ENCODE measurements around the gene FBXO45.
"Not testable (repeated sequence)": the region's sequence is repeated elsewhere in the genome, so short reads cannot be mapped to it uniquely, and the experiment has no call there.

FBXO45 gene
- total RNA-seq, result 15.8 to 19.4 (median 18.8) reads per million in 3 donors

- peak; percentile 90 to 94 (median 92) for DNase-seq
- peak within 1 kb of the TSS; percentile 86 for H3K27ac ChIP-seq (ENCODE audit: insufficient read depth, low read length, poor library complexity, severe bottlenecking)
These were observed at the start of gene FBXO45, which contains the start of gene WDR53 for GRCh38 chr3:196568246-196569002. Gene FBXO45, plus strand, starts transcription at chr3:196568660. Its CDS starts 325 bp downstream, at chr3:196568985. Gene WDR53, minus strand, starts transcription at chr3:196568554. Its CDS starts 7,079 bp downstream, at chr3:196561475.

GRCh38 chr3:196518966-196519717 lies 49.3 kb upstream of the FBXO45 start:
- H3K27ac ChIP-seq (ENCODE audit: insufficient read depth, low read length, poor library complexity, severe bottlenecking), result no peak overlapping the region
- no peak overlapping the region for H3K4me3 ChIP-seq (ENCODE audit: insufficient read depth, low read depth, low read length, poor library complexity, severe bottlenecking)
- H3K36me3 ChIP-seq (ENCODE audit: control insufficient read depth, insufficient read depth, low read length), result no peaks in the 10 kb centered on the region
- no peaks in the 10 kb centered on the region for H3K27me3 ChIP-seq (replicated peaks; ENCODE audit: control insufficient read depth, insufficient read depth, low read length, poor library complexity, severe bottlenecking)
- DNase-seq, result peak; percentile 13 to 61 (median 41)
- H3K9me3 ChIP-seq (ENCODE audit: control insufficient read depth, low read length), result peaks cover 12% of the 10 kb centered on the region
- no peaks in the 10 kb centered on the region for H3K4me1 ChIP-seq (ENCODE audit: control insufficient read depth, insufficient read depth, low read length, poor library complexity, severe bottlenecking)

More at GRCh38 chr3:196568246-196569002, at the start of gene FBXO45, which contains the start of gene WDR53:
- peaks cover 33% of the 10 kb centered on the region for H3K4me1 ChIP-seq (ENCODE audit: control insufficient read depth, insufficient read depth, low read length, poor library complexity, severe bottlenecking)
- peak within 1 kb of the TSS; percentile 76 for H3K4me3 ChIP-seq (ENCODE audit: insufficient read depth, low read depth, low read length, poor library complexity, severe bottlenecking)
- no peaks in the 10 kb centered on the region for H3K36me3 ChIP-seq (ENCODE audit: control insufficient read depth, insufficient read depth, low read length)
- no peaks in the 10 kb centered on the region for H3K9me3 ChIP-seq (ENCODE audit: control insufficient read depth, low read length)
- H3K27me3 ChIP-seq (replicated peaks; ENCODE audit: control insufficient read depth, insufficient read depth, low read length, poor library complexity, severe bottlenecking), result no peaks in the 10 kb centered on the region

GRCh38 chr3:196519718-196520082 lies 48.8 kb upstream of the FBXO45 start:
- Histone ChIP-seq H3K4me3 (ENCODE audit: insufficient read depth, low read depth, low read length, poor library complexity, severe bottlenecking) (no peak overlapping the region), H3K27me3 (replicated peaks; ENCODE audit: control insufficient read depth, insufficient read depth, low read length, poor library complexity, severe bottlenecking) (no peaks in the 10 kb centered on the region), H3K27ac (ENCODE audit: insufficient read depth, low read length, poor library complexity, severe bottlenecking) (no peak overlapping the region), H3K36me3 (ENCODE audit: control insufficient read depth, insufficient read depth, low read length) (no peaks in the 10 kb centered on the region), H3K9me3 (ENCODE audit: control insufficient read depth, low read length) (peaks cover 12% of the 10 kb centered on the region), H3K4me1 (ENCODE audit: control insufficient read depth, insufficient read depth, low read length, poor library complexity, severe bottlenecking) (no peaks in the 10 kb centered on the region)
- no peak for DNase-seq

GRCh38 chr3:196521291-196521690 lies 47.2 kb upstream of the FBXO45 start:
- not testable (repeated sequence) for H3K36me3 ChIP-seq (ENCODE audit: control insufficient read depth, insufficient read depth, low read length); H3K4me1 ChIP-seq (ENCODE audit: control insufficient read depth, insufficient read depth, low read length, poor library complexity, severe bottlenecking); DNase-seq; H3K27me3 ChIP-seq (replicated peaks; ENCODE audit: control insufficient read depth, insufficient read depth, low read length, poor library complexity, severe bottlenecking); H3K27ac ChIP-seq (ENCODE audit: insufficient read depth, low read length, poor library complexity, severe bottlenecking); H3K4me3 ChIP-seq (ENCODE audit: insufficient read depth, low read depth, low read length, poor library complexity, severe bottlenecking)
- H3K9me3 ChIP-seq (ENCODE audit: control insufficient read depth, low read length), result peaks cover 12% of the 10 kb centered on the region

- Histone ChIP-seq H3K4me1 (ENCODE audit: control insufficient read depth, insufficient read depth, low read length, poor library complexity, severe bottlenecking) (peaks cover 5% of the 10 kb centered on the region), H3K36me3 (ENCODE audit: control insufficient read depth, insufficient read depth, low read length) (no peaks in the 10 kb centered on the region), H3K27me3 (replicated peaks; ENCODE audit: control insufficient read depth, insufficient read depth, low read length, poor library complexity, severe bottlenecking) (no peaks in the 10 kb centered on the region), H3K9me3 (ENCODE audit: control insufficient read depth, low read length) (peaks cover 12% of the 10 kb centered on the region), H3K4me3 (ENCODE audit: insufficient read depth, low read depth, low read length, poor library complexity, severe bottlenecking) (no peak overlapping the region), H3K27ac (ENCODE audit: insufficient read depth, low read length, poor library complexity, severe bottlenecking) (no peak overlapping the region)
- DNase-seq, result no peak
These were observed 44.6 kb upstream of the FBXO45 start for GRCh38 chr3:196523841-196524240.

- no peak overlapping the region for H3K27ac ChIP-seq (ENCODE audit: insufficient read depth, low read length, poor library complexity, severe bottlenecking)
- H3K9me3 ChIP-seq (ENCODE audit: control insufficient read depth, low read length), result peaks cover 8% of the 10 kb centered on the region
- H3K4me1 ChIP-seq (ENCODE audit: control insufficient read depth, insufficient read depth, low read length, poor library complexity, severe bottlenecking), result peaks cover 6% of the 10 kb centered on the region
- no peak overlapping the region for H3K4me3 ChIP-seq (ENCODE audit: insufficient read depth, low read depth, low read length, poor library complexity, severe bottlenecking)
- no peaks in the 10 kb centered on the region for H3K27me3 ChIP-seq (replicated peaks; ENCODE audit: control insufficient read depth, insufficient read depth, low read length, poor library complexity, severe bottlenecking)
- H3K36me3 ChIP-seq (ENCODE audit: control insufficient read depth, insufficient read depth, low read length), result no peaks in the 10 kb centered on the region
- DNase-seq, result no peak
These were observed 43.9 kb upstream of the FBXO45 start for GRCh38 chr3:196524527-196524926.

- no peak overlapping the region for H3K27ac ChIP-seq (ENCODE audit: insufficient read depth, low read length, poor library complexity, severe bottlenecking)
- H3K4me3 ChIP-seq (ENCODE audit: insufficient read depth, low read depth, low read length, poor library complexity, severe bottlenecking), result no peak overlapping the region
- DNase-seq, result no peak
- peaks cover 6% of the 10 kb centered on the region for H3K4me1 ChIP-seq (ENCODE audit: control insufficient read depth, insufficient read depth, low read length, poor library complexity, severe bottlenecking)
- peaks cover 2% of the 10 kb centered on the region for H3K9me3 ChIP-seq (ENCODE audit: control insufficient read depth, low read length)
- H3K27me3 ChIP-seq (replicated peaks; ENCODE audit: control insufficient read depth, insufficient read depth, low read length, poor library complexity, severe bottlenecking), result no peaks in the 10 kb centered on the region
- H3K36me3 ChIP-seq (ENCODE audit: control insufficient read depth, insufficient read depth, low read length), result no peaks in the 10 kb centered on the region
These were observed 43.3 kb upstream of the FBXO45 start for GRCh38 chr3:196525141-196525540.

GRCh38 chr3:196528639-196529233 lies 39.7 kb upstream of the FBXO45 start:
- Histone ChIP-seq H3K4me1 (ENCODE audit: control insufficient read depth, insufficient read depth, low read length, poor library complexity, severe bottlenecking) (peaks cover 6% of the 10 kb centered on the region), H3K4me3 (ENCODE audit: insufficient read depth, low read depth, low read length, poor library complexity, severe bottlenecking) (peak overlapping the region; percentile 53), H3K36me3 (ENCODE audit: control insufficient read depth, insufficient read depth, low read length) (no peaks in the 10 kb centered on the region), H3K9me3 (ENCODE audit: control insufficient read depth, low read length) (no peaks in the 10 kb centered on the region), H3K27ac (ENCODE audit: insufficient read depth, low read length, poor library complexity, severe bottlenecking) (no peak overlapping the region), H3K27me3 (replicated peaks; ENCODE audit: control insufficient read depth, insufficient read depth, low read length, poor library complexity, severe bottlenecking) (no peaks in the 10 kb centered on the region)
- DNase-seq, result peak; percentile 28 to 67 (median 45)

- Histone ChIP-seq H3K4me3 (ENCODE audit: insufficient read depth, low read depth, low read length, poor library complexity, severe bottlenecking) (no peak overlapping the region), H3K4me1 (ENCODE audit: control insufficient read depth, insufficient read depth, low read length, poor library complexity, severe bottlenecking) (peaks cover 6% of the 10 kb centered on the region), H3K27ac (ENCODE audit: insufficient read depth, low read length, poor library complexity, severe bottlenecking) (no peak overlapping the region), H3K36me3 (ENCODE audit: control insufficient read depth, insufficient read depth, low read length) (no peaks in the 10 kb centered on the region), H3K27me3 (replicated peaks; ENCODE audit: control insufficient read depth, insufficient read depth, low read length, poor library complexity, severe bottlenecking) (no peaks in the 10 kb centered on the region), H3K9me3 (ENCODE audit: control insufficient read depth, low read length) (no peaks in the 10 kb centered on the region)
- DNase-seq, result no peak
These were observed 37.0 kb upstream of the FBXO45 start for GRCh38 chr3:196531418-196531817.

All from effector memory CD4-positive, alpha-beta T cell (primary cell).